GM21825 (cell line): ENCODE data around the gene KANSL2.

Experiments used
- ATAC-seq: cut with Tn5 transposase; IDR thresholded peaks from one replicate; pipeline ENCODE4 v1.9.1; 2021; ENCODE audit warnings: mild to moderate bottlenecking, moderate library complexity; ENCODE audit not compliant: unreplicated experiment

KANSL2 gene

GRCh38 chr12:48615681-48616080 lies 66.4 kb downstream of the KANSL2 start:
- ATAC-seq: no peak

GRCh38 chr12:48613321-48613720 lies 68.7 kb downstream of the KANSL2 start:
- ATAC-seq: no peak
